Pancreas (tissue), 10 donors: ENCODE data around the gene SMOC1. TPM values are rescaled to one million over a fixed set of nuclear protein-coding genes. Genes with fewer than 3 reads are reported as not detected.

Source experiments
- ATAC-seq, 4 donors: fragments of 200-7000 bp; cut with Tn5 transposase; one replicate each; pipeline versions ENCODE4 v1.8.0 to v1.9.1; 2020; ENCODE audit warnings: mild to moderate bottlenecking in 4 of 4, moderate library complexity in 4 of 4
- DNase-seq, 6 donors: peaks; one replicate each; pipeline ENCODE4 v3.0.0-alpha.2; 2020
- FAIRE-seq: peaks from 2 replicates; lab custom pipeline; 2012; peaks lifted over from hg19 to GRCh38; lab: Jason Lieb, UNC
- H3K27ac ChIP-seq, 4 donors: fragments of 200-600 bp; sonication (generic); 1 replicate in 3 of 4; 2 replicates in 1 of 4; pipeline versions ENCODE4 v1.5.0 to v1.8.0; 2020
- H3K27me3 ChIP-seq, 4 donors: fragments of 200-600 bp; one replicate each; pipeline ENCODE4 v1.8.0; 2021
- H3K36me3 ChIP-seq, 3 donors: fragments of 200-600 bp; sonication (generic) in 1 of 3; one replicate each; pipeline versions ENCODE4 v1.5.0 to v1.8.0; 2020 to 2021
- H3K4me1 ChIP-seq, 3 donors: fragments of 200-600 bp; one replicate each; pipeline ENCODE4 v1.8.0; 2021
- H3K4me3 ChIP-seq, 4 donors: fragments of 200-600 bp; sonication (generic) in 2 of 4; one replicate each; pipeline versions ENCODE4 v1.5.0 to v1.8.0; 2020 to 2021
- H3K9me3 ChIP-seq, 4 donors: fragments of 200-600 bp; one replicate each; pipeline ENCODE4 v1.8.0; 2021
- WGBS, 2 donors: extraction: QIAGEN DNeasy Blood & Tissue Kit; methylation state at CpG; one replicate each; pipeline ENCODE4 v1.1.7; 2013; 5-methylcytosine and 5-hydroxymethylcytosine counted together
- intact Hi-C, 3 donors: fragments of 100-400 bp; cut with DNase I; formaldehyde crosslinking; loops; one replicate each; pipeline versions ENCODE4 v1.11.1 to v1.14.2; 2022
- polyA plus RNA-seq, 2 donors: library from polyadenylated mRNA; stranded (reverse); fragments of 200-250 nt; gene quantifications; one replicate each; pipeline ENCODE4 v1.2.3, GENCODE V29; 2013
- total RNA-seq, 6 donors: library from RNA; stranded (reverse); fragmentation: NEBNext Ultra II Directional in 4 of 6; extraction: Animal tissue kit (Norgen Biotek cat#: 25700) in 4 of 6; gene quantifications; one replicate each; pipeline versions ENCODE4 v1.2.1 to v1.2.4, GENCODE V29; 2021 to 2023
- TF ChIP-seq, protein P1 (sequence below), 4 donors: fragments of 200-600 bp; sonication (generic) in 3 of 4; IDR thresholded peaks; one replicate each; pipeline versions ENCODE4 v1.5.0 to v1.8.0; 2021; ENCODE audit warnings: antibody characterized with exemption in 4 of 4
- donor health status: healthy with polysubstance abuse.
- donor health status: DM: no; HTN: no; CAD: no; lungs with moderate emphysema.
- donor health status: DM: no; HTN: no; CAD: no.
- donor health status: control.
- donor health status: control.
- donor health status: Bipolar disorder and iron deficiency.
- donor health status: DM: yes; HTN: yes; CAD: no.
- donor health status: DM: no; HTN: no; CAD: no.
- donor health status: DM: no; HTN: no; CAD: no.
- donor health status: DM: yes; HTN: yes; CAD: no.

SMOC1 gene
- total and polyA plus RNA-seq, 8 donors: 2.2 to 55.7 (median 6.3) TPM

DNA sequence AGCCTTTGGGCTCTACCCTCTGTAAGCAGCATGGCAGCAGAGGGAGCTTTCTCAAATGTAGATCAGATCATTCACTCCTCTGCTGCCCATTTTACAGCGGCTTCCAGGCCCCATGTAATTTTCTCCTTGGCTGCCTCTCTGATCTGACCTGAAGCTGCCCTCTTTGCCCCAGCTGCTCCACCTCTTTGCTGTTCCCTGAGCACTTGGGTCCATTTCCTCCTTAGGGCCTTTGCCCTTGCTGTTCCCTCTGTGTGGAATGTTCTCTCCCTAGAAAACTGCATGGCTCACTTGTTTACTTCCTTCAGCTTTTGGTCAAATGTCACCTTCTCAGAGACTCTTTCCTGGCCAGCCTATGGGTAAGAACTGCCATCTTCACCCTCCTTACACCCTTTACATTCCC lies 37.2 kb downstream of the SMOC1 start:
- no peak overlapping the region for H3K4me3 ChIP-seq
- no peaks in the 10 kb centered on the region for H3K4me1 ChIP-seq
- TF ChIP-seq, protein P1, sequence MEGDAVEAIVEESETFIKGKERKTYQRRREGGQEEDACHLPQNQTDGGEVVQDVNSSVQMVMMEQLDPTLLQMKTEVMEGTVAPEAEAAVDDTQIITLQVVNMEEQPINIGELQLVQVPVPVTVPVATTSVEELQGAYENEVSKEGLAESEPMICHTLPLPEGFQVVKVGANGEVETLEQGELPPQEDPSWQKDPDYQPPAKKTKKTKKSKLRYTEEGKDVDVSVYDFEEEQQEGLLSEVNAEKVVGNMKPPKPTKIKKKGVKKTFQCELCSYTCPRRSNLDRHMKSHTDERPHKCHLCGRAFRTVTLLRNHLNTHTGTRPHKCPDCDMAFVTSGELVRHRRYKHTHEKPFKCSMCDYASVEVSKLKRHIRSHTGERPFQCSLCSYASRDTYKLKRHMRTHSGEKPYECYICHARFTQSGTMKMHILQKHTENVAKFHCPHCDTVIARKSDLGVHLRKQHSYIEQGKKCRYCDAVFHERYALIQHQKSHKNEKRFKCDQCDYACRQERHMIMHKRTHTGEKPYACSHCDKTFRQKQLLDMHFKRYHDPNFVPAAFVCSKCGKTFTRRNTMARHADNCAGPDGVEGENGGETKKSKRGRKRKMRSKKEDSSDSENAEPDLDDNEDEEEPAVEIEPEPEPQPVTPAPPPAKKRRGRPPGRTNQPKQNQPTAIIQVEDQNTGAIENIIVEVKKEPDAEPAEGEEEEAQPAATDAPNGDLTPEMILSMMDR (IDR thresholded peaks at IDR 0.05): no peak
- DNase-seq (no peak), ATAC-seq (no peak), FAIRE-seq (no peak)
- no peak overlapping the region for H3K27ac ChIP-seq
- no peaks in the 10 kb centered on the region for H3K36me3 ChIP-seq
- no peaks in the 10 kb centered on the region for H3K27me3 ChIP-seq
- H3K9me3 ChIP-seq: no peaks in the 10 kb centered on the region
- 83 to 100% methylated on average over 1 of the region's 1 CpG for WGBS, 2 donors
- intact Hi-C loops: no loop called here

DNA sequence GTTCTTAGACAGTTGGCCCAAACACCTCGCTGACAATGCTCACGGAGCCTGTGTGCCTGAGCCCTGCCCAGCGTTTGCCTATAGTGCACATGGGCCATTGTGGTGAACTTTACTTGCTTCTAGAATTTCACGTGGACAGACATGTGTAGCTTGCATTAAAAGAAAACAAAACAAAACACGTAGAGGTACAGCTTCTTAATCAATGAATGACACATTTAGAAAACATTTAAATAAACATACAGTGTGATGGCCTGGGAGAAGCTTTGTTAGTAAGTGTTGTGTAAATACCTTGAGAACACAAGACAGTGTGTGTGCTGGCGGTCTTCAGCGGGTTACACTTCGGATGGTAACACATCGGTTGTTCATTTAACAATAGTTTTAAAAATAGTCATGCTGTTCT lies 38.1 kb downstream of the SMOC1 start:
- intact Hi-C loops: no loop called here
- no peaks in the 10 kb centered on the region for H3K4me1 ChIP-seq
- H3K4me3 ChIP-seq: no peak overlapping the region
- DNase-seq (no peak), FAIRE-seq (no peak), ATAC-seq (no peak)
- 77 to 80% methylated on average over 9 of the region's 9 CpGs for WGBS, 2 donors
- no peaks in the 10 kb centered on the region for H3K36me3 ChIP-seq
- H3K9me3 ChIP-seq: no peaks in the 10 kb centered on the region
- TF ChIP-seq, protein P1 (IDR thresholded peaks at IDR 0.05): no peak
- no peak overlapping the region for H3K27ac ChIP-seq
- no peaks in the 10 kb centered on the region for H3K27me3 ChIP-seq

DNA sequence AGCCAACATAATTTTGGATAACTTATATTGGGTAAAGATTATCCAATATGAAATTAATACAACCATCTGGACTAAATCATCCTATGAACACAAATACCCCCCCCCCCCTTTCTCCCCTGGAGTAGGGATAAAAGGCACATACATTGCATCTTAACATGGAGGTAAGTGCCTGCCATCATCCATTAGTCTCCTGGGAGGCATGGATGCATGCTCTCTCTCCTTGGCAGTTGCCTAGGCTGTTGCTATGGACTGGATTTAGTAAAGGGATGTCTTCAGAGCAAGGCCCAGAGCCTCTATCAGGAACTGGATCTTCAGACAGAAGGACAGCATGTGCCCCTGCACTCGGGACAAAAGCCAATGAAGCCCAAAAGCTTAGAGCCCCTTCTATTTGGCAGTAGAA lies 40.6 kb downstream of the SMOC1 start:
- no peak for ATAC-seq
- no peak for FAIRE-seq
- Histone ChIP-seq H3K4me1 (no peaks in the 10 kb centered on the region), H3K27ac (no peak overlapping the region), H3K36me3 (no peaks in the 10 kb centered on the region), H3K27me3 (no peaks in the 10 kb centered on the region), H3K9me3 (no peaks in the 10 kb centered on the region), H3K4me3 (no peak overlapping the region)
- TF ChIP-seq, protein P1 (IDR thresholded peaks at IDR 0.05): no peak
- DNase-seq: no peak
- 50 to 65% methylated on average over 1 of the region's 1 CpG for WGBS, 2 donors
- intact Hi-C loops: no loop called here

DNA sequence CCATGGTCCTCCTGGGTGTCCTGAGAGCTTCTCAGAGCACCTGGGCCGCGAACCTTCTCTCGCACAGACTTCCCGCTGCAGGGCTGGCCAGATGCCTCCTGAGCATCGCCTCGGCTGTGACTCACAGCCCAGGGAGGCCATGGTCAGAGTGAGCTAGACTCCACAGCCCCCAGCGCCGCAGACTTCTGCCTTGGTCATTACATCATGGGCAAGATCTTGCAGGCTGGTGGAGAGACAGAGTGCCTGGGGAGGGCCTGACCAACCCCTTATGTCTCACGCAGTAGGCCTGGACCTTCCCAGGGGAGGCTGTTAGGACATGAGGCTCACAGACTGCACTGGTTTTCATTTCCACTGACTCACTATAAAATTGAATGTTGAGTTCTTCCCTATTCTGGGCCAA lies 41.8 kb downstream of the SMOC1 start:
- no peak overlapping the region for H3K27ac ChIP-seq
- no peaks in the 10 kb centered on the region for H3K36me3 ChIP-seq
- no peak overlapping the region for H3K4me3 ChIP-seq
- no peaks in the 10 kb centered on the region for H3K9me3 ChIP-seq
- TF ChIP-seq, protein P1 (IDR thresholded peaks at IDR 0.05): no peak
- intact Hi-C loops: no loop called here
- H3K27me3 ChIP-seq: no peaks in the 10 kb centered on the region
- FAIRE-seq (no peak), ATAC-seq (no peak), DNase-seq (no peak)
- WGBS, 2 donors: 95 to 98% methylated on average over 9 of the region's 9 CpGs
- H3K4me1 ChIP-seq: no peaks in the 10 kb centered on the region

DNA sequence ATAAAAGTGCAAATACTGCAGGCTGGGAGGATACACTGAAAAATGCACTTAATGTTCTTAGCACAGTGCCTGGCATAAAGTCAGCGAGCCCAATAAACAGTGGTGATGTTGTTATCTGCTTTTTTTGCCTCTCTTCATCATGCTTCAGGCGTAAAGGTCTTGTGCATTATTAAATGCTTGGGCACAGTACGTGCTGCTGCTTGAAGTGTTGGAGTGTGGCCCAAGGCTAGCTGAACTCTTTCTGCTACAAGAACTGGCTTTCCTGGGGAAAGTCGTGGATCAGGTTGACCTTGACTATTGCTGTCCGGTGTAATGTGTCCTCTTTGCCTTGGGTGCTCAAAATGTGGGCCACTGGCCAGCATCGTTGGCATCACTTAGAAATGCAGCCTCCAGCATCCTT lies 43.0 kb downstream of the SMOC1 start:
- FAIRE-seq (no peak), DNase-seq (peak in 1 of 6 donors; percentile 25), ATAC-seq (peak in 1 of 4 donors; percentile 25)
- Histone ChIP-seq H3K27ac (no peak overlapping the region), H3K36me3 (no peaks in the 10 kb centered on the region), H3K27me3 (no peaks in the 10 kb centered on the region), H3K4me3 (no peak overlapping the region), H3K4me1 (no peaks in the 10 kb centered on the region), H3K9me3 (no peaks in the 10 kb centered on the region)
- TF ChIP-seq, protein P1 (IDR thresholded peaks at IDR 0.05): no peak
- 31 to 32% methylated on average over 6 of the region's 6 CpGs for WGBS, 2 donors
- intact Hi-C loops: no loop called here
